Cerebellar cortex (tissue), 1 donor: Measurements from ENCODE around the gene SMIM7.
"Not testable (repeated sequence)": the region's sequence is repeated elsewhere in the genome, so short reads cannot be mapped to it uniquely, and the experiment has no call there.

Experiments
- DNase-seq: peaks from one replicate; pipeline ENCODE4 v3.0.0-alpha.2; 2015; ENCODE audit warnings: low spot score

SMIM7 gene

DNA sequence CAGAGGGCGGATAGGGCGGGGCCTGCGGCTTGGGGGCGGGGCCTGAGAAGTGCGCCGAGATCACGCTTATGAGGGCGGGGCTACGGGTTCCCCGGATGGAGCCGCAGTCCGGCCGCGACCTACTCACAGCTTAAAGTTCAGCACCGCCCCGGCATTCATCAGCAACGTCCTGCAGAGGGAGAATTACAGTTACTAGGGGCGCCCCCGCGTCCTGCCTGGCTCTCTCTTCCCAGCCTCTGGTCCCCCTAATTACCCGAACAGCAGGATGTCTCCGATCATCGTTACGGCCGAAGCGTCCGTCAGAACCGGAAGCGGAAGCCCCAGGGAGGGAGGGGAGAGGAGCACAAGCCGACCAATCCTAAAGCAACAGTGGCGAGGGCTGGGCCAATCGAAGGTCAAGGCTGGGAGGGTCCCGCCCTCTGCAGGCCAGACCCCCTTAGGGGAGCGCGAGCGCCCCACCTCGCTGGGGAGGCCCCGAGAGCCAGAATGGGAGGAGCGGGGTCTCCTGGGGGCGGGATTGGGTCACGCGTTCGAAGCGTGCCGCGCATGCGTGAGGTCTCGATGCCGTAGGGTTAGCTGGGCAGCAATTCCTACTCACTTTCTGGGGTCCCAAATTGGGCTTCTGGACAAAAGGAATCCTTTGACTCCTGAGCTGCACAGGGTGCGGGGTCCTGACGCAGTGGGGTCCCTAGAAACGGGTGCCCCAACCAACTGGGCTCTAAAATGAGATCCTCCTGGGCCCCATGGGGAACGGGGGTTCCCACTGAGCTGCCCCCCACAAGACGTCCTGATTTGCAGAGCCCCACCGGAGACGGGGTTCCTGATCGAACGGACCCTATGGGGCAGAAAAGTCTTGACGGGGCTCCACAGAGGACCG is at the start of gene SMIM7:
Gene SMIM7 (minus strand): TSS at position 313 of the 877 bp plus-strand sequence. CDS start 34 bp downstream, at position 279.
- peak; percentile 99 for DNase-seq

DNA sequence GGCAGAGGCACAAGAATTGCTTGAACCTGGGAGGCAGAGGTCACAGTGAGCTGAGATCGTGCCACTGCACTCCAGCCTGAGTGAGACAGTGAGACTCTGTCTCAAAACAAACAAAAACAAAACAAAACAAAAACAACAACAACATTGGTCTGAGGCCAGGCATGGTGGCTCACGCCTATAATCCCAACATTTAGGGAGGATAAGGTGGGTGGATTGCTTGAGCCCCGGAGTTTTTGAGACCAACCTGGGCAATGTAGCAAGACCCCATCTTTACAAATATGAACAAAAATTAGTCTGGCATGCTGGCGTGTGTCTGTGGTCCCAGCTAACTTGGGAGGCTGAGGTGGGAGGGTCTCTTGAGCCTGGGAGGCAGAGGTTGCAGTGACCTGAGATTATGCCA is 43.7 kb upstream of the SMIM7 start:
- no peak for DNase-seq

DNA sequence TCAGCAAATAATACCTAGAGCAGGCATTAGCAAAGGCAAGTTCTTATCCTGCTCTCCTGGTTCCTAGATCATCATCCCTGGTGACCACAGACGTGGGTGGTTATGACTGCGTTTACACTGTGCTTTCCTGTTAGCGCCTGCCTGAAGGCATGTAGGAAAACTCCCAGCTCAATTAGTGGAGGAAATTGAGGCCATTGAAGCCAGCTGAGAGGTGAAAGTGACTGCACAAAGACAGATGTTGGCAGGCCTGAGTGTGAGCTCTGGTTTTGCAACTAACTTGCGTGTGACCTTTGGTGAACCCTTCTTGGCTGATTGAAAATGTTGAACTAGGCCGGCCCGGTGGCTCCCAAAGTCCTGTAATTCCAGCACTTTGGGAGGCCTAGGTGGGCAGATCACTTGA is 42.2 kb upstream of the SMIM7 start:
- DNase-seq: no peak

DNA sequence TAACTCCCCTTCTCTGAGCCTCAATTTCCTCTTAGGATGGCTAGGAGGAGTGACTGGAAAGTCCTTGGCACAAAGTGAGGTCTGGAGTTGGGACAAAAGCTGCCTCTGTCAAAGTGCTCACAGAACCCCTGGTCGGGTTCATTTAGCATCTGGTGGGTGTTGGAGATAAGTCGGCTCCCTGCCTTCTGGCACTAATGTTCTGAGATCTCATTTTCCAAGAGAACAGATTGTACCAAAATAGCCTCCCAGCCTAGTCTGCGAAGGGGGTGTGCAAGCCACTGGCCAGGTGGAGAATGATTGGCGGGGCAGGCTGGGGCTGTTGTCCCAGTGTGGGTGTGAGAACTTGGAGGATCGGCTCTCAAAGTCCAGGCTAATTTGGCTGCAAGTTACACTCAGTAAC is 39.0 kb upstream of the SMIM7 start:
- no peak for DNase-seq

DNA sequence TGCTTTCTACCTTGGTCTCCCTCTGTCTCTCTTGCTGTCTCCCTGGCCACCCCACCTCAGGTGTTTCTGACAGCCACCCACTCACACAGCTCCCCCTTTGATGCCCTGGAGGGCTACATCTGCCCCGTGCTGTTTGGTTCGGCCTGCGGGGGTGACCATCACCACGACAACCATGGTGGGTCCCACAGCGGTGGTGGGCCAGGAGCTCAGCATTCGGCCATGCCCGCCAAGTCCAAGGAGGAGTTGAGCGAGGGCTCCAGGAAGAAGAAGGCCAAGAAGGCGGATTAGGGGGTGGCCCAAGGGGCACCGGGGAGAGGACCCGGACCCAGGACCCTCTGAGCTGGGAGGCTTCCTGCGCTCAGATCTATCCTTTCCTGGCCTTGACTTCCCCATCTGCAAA is 28.1 kb upstream of the SMIM7 start:
- DNase-seq: no peak

DNA sequence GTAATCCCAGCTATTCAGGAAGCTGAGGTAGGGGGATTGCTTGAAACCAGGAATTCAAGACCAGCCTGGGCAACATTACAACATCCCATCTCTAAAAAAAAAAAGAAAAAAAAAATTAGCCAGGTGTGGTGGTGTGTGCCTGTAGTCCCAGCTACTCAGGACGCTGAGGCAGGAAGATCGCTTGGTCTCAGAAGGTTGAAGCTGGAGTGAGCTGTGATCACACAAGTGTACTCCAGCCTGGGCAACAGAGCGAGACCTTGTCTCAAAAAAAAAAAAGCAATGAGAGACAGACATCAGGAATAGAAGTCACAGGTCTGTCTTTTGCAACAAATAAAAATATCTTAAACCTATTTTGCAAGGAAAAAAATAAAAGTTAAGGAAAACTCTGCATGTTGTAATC is 24.3 kb upstream of the SMIM7 start:
- DNase-seq: no peak

DNA sequence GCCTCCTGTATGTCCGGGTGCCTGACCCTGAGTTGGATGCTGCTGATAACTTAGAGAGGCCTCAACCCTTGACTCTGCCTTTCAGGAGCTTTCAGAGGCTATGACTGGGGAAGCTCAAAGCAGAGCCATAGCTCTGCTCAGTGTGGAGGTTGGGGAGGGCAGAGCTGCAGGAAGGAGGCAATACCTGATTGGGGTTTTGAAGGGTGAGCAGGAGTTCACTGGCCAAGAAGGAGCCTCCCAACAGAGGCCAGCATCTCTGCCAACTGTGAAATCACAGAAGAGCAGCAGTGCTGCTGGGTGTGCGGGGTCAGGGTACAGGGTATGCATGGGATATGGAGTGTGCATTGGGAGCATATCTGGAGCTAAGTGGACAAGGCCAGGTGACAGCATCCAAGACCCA is 22.6 kb upstream of the SMIM7 start:
- DNase-seq: no peak

DNA sequence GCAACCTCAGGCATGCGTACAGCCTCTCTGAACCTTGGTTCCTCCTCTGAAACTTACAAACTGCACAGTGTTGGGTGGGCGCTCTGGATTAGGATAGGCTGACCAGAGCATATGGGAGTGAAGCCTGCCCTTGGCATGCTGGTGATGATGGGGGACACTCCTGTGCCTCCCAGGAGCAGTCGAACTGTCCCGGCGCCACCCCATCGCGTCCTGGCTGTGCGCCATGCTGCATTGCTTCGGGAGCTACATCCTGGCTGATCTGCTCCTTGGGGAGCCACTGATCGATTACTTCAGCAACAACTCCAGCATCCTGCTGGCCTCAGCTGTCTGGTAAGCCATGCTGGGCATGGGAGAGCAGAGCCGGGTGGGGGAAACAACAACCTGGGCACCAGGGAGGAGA is 19.9 kb upstream of the SMIM7 start:
- DNase-seq: no peak

DNA sequence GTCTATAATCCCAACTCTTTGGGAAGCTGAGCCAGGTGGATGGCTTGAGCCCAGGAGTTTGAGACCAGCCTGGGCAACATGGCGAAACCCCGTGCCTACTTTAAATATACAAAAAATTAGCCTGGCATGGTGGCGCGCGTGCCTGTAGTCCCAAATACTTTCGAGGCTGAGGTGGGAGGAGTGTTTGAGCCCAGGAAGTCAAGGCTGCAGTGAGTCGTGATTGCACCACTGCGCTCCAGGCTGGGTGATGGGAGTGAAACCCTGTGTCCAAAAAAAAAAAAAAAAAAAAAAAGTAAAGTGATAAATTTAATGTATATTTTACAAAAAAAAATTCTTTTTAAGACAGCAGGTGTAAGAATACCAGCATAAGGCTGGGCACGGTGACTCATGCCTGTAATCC is 18.6 kb upstream of the SMIM7 start:
- DNase-seq: no peak

DNA sequence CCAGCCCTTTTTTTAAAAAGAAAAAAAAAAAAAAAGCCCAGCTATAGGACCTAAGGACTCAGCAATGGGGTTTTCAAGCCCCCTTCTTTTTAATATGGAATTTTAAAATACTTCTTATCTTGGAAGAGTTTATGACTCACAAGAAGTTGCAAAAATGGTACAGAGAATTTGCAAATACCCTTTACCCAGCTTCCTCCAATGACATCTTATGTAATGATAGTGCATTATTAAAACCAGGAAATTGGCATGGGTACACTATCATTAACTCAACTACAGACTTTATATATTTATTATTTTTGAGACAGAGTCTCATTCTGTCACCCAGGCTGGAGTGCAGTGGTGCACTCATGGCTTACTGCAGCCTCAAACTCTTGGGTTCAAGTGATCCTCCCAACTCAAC is 17.1 kb upstream of the SMIM7 start:
- DNase-seq: no peak

DNA sequence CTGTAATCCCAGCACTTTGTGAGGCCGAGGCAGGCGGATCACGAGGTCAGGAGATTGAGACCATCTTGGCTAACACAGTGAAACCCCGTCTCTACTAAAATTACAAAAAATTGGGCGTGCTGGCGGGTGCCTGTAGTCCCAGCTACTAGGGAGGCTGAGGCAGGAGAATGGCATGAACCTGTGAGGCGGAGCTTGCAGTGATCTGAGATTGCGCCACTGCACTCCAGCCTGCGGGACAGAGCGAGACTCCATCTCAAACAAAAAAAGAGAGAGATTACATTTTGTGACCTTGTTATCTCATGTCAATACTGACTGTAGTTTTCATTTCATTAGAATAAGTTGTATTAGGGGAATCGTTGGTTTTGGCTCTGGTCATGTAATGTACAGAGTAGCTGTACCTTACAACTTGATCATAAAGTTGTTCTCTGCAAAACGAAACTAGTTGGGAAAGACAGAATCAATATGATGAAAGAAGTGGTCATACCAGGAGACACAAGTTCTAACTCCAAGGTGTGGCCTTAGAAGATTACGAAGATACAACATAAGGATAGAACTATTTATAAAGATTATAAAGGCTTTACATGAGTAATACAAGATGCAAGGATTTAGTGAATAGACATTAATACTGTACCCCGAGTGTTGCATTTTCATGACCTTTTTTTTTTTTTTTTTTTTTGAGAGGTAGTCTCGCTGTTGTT is 16.3 kb upstream of the SMIM7 start:
- DNase-seq: no peak

DNA sequence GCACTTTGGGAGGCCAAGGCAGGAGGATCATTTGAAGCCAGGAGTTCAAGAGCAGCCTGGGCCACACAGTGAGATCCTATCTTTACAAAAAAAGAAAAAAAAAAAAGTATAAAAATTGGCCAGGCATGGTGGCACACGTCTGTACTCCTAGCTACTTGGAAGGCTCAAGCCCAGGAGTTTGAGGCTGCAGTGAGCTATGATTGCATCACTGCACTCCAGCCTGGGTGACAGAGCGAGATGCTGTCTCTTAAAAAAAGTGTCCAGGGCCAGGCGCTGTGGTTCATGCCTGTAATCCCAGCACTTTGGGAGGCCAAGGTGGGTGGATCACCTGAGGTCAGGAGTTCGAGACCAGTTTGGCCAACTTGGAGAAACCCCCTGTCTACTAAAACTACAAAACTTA is 13.9 kb upstream of the SMIM7 start:
- DNase-seq: not testable (repeated sequence)

DNA sequence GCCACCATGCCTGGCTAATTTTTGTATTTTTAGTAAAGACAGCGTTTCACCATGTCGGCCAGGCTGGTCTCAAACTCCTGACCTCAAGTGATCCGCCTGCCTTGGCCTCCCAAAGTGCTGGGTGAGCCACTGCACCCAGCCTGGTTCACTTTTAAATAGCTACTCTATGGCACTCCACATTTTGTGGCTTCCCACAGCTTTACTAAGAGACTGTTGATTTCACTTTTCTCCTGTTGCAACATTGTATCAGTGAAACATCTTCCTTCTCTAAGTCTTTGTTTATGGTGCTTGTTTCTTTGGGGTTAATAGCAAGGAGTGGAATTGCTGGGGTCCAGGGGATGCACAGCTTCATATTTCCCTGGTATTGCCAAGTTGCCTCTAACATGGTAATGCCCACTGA is 13.3 kb upstream of the SMIM7 start:
- no peak for DNase-seq

DNA sequence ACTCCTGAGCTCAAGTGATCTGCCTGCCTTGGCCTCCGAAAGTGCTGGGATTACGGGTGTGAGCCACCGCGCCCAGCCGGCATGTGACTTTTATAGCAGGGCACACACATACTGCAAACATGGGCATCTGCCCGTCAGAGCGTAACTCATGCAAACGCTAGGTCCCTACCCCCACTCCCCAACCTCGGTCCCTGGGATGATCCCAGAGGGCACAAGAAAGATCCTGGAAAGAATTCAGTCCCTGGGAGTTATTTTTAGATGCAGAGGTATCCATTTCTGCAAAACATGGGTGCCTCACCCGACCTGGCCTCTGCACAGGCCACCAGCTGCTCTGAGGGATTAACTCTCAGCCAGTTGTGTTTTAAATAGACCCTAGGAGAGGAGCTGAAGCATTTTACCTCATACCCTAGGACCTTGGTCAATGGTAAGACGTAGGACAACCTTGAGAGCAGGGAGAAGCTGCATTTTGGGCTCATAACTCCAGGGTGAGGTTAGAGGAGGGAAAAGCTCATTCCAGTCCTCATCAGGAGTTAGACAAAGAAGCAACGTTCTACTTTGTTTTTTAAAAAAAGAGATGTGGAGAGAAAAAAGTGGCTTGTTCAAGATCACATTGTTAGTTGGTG is 11.8 kb upstream of the SMIM7 start:
- DNase-seq: no peak

DNA sequence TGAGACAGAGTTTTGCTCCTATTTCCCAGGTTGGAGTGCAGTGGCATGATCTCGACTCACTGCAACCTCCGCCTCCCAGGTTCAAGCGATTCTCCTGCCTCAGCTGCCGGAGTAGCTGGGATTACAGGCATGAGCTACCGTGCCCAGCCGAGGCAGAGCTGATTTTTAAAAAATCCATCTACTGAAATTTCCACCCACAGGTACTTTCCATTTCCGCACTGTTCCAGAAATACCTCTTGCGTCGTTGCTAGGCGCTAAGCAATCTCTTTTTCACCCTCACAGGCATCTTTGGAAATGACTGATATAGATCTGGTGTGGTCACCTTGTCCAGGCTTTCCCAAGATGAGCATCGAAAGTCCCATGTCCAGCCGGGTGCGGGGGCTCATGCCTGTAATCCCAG is 10.3 kb upstream of the SMIM7 start:
- no peak for DNase-seq

DNA sequence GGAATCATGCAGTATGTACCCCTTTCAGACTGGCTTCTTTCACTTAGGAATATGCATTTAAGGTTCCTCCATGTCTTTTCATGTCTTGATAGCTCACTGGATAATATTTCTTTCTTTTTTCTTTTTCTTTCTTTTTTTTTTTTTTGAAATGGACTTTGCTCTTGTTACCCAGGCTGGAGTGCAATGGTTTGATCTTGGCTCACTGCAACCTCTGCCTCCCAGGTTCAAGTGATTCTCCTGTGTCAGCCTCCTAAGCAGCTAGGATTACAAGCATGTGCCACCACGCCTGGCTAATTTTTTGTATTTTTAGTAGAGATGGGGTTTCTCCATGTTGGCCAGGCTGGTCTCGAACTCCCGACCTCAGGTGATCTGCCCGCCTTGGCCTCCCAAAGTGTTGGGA is 8.8 kb upstream of the SMIM7 start:
- not testable (repeated sequence) for DNase-seq

DNA sequence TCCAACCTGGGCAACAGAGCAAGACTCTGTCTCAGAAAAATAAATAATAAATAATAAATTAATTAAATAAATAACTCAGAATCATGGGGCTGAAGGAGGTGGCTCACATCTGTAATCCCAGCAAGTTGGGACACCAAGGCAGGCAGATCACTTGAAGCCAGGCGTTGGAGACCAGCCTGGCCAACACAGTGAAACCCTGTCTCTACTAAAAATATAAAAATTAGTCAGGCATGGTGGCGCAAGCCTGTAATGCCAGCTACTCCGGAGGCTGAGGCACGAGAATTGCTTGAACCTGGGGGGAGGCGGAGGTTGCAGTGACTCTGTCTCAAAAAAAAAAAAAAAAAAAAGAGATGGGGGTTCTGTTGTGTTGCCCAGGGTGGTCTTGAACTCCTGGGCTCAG is 8.2 kb upstream of the SMIM7 start:
- DNase-seq: no peak

DNA sequence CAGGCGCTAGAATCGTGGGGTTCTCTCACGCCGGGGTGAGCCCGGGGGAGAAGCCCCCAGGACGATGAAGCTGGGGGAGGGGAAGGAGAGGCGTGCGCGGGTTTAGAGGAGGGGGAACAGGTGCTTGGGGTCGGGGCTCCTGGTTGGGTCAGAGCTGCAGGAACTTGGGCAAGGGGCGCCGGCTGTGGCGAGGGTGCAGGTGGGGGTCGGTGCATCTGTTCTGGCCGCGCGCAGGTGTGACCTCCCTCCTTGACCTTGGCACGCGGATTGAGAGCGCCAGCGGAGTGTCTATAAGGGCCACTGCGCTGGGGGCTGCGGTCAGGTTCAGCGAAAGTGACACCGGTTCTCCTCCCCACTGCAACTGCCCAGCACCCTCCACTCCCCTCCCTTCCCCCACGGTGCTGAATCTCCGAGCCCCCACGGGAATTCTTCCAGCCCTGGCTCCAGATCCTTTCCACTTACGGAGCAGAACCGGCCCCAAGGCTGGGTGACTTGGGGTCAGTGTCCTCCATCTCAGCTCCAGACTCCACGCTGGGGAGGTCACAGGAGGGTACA is 1.6 kb upstream of the SMIM7 start:
- peak; percentile 17 for DNase-seq

DNA sequence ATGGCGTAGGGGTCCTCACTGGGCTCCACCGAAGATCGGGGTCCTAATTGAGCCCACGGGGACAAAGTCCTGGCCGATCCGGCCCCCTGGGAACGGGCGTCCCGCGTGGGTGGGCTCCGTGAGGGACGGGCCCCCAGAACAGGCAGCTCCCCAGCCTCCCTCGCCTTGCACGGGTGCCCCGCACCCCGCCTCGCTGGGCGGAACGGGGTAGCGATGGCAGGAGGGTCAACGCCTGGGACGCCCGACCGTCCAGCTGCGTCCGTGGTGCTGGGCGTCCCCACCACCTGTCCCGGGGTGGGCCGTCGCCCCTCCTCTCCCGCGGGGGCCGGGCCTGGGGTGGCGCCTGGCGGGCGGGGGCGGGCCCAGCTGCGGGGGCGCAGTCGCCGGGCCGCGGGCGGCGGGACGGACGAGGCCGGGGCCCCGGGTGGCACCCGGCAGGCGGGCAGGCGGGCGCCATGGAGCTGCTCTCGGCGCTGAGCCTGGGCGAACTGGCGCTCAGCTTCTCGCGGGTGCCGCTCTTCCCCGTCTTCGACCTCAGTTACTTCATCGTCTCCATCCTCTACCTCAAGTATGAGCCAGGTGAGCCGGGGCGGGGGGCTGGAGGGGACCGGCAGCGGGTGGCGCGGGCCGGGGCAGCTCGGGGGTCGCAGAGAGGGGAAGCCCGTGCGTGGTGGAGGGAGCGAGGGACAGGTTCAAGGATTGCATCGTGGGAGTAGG is 977 bp upstream of the SMIM7 start, which contains the start of gene TMEM38A:
Gene TMEM38A (plus strand): TSS at position 377 of the 717 bp plus-strand sequence. CDS start 79 bp downstream, at position 456.
- DNase-seq: no peak

DNA sequence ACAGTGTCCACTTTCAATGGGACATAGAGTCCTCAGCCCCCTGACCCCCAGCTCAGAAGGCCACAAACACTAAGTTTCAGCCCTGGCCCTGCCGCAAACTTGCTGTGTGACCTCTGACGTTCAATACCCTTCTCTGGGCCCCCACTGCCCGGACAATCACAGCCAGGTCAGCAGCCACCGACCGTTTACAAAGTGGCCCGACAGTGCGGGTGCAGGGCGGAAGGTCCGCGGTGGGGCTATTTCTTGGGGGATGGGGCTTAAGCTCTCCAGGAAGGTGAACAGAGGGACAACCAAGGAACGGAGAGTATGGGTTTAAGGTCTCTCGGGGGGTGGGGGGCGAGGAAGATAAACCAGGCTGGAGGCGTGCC is 496 bp downstream of the SMIM7 start:
- DNase-seq: no peak

DNA sequence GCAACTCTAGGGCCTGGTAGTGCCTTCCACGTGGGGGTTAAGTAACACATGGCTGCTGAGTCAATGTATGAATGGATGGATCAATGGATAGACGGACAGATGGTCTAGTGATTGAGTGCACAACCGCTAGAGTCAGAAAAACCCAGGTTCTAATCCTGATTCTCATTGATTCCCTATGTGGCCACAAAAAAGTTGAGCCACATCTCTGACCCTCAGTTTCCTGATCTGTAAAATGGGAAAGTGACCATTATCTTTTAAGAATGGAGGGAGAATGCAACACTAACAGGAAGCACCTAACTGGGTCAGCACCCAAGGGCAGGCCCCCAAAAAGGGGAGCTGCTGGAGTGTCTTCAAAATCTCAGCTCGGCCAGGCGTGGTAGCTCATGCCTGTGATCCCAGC is 2.6 kb downstream of the SMIM7 start:
- no peak for DNase-seq

DNA sequence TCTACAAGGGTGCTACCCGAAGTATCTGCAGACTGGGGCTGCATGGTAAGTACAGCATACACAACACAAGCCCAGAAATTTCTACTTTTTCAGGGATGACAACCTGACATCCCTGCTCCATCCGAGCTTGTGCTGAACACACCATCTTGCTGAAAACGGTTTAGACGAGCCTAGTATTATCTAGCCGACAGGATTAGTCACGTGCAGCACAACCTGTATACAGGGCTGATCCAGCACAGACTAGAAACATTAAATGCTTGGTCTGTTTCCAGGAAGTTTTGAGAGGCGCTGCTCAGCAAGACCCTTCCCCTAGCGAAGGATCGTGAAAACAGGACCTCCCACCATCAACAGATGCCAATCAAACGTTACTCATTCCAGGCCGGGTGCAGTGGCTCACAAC is 4.2 kb downstream of the SMIM7 start:
- no peak for DNase-seq
